Kidney epithelial cell (primary cell): ENCODE results near the gene ALKAL2. TPM values are rescaled to one million over a fixed set of nuclear protein-coding genes. Genes with fewer than 3 reads are reported as not detected.

Experiments used
- DNase-seq: peaks from one replicate; pipeline ENCODE4 v3.0.0-alpha.2; 2010; ENCODE audit warnings: low read depth
- H3K27me3 ChIP-seq: 2 replicates; pipeline ENCODE4 v1.6.0; 2011; ENCODE audit warnings: low read length; ENCODE audit not compliant: control insufficient read depth, insufficient read depth
- H3K36me3 ChIP-seq: 2 replicates; pipeline ENCODE4 v1.5.1; 2011; ENCODE audit warnings: low read length; ENCODE audit not compliant: control insufficient read depth, insufficient read depth
- H3K4me3 ChIP-seq: 2 replicates; pipeline ENCODE4 v1.5.1; 2011; ENCODE audit warnings: low read depth, mild to moderate bottlenecking, control low read depth, low read length
- total RNA-seq: library from RNA; depleted of rRNA; stranded (reverse); fragments of >200 nt; gene quantifications from 2 replicates; pipeline ENCODE4 v1.2.3, GENCODE V29; 2015
- TF ChIP-seq, protein P1 (sequence below): IDR thresholded peaks from 2 replicates; pipeline ENCODE4 v1.5.1; 2011; ENCODE audit warnings: mild to moderate bottlenecking, moderate library complexity, low read length, control low read depth, inconsistent platforms; ENCODE audit not compliant: insufficient read depth, poor library complexity, severe bottlenecking

Gene ALKAL2
- total RNA-seq, 1 donor from 2014 or later = 2.5 TPM

DNA sequence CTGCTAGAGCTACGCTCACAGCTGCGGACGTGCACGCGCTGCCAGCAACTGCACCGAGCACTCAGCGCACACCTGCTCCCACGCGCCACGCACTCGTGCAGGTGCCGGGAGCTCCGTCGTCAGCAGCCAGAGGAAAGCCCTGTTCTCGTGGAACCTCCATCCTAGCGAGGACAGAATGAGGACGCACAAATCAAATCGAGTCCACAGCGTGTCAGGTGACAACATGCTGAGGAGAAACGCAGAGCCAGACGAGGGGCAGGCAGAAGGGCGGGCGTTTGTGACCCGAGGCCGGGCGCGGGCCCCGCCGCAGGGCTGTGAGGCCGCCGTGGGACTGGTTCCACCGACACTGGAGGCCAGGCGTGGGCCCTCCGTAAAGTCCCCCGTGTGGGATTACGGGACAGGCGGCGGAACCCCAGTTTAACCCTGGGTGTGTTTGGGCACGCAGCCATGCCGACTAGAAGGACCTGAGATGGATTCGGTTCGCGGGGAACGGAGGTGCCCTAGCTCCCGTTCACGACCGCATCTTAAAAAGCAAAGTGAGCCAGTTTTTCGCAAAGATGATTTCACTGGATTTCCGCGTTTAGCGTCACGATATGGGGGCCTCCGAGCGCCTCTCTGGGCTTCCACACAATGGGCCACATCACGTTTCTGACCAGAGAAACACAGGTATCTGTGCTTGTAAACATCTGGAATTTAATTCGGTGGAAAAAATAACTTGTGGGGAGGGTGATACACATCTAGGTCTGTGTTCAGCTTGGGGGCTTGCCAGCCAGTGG, 26.9 kb upstream of the ALKAL2 start:
- no peaks in the 10 kb centered on the region for H3K36me3 ChIP-seq
- H3K27me3 ChIP-seq = no peaks in the 10 kb centered on the region
- no peak for DNase-seq
- H3K4me3 ChIP-seq = no peak overlapping the region
- TF ChIP-seq, protein P1, sequence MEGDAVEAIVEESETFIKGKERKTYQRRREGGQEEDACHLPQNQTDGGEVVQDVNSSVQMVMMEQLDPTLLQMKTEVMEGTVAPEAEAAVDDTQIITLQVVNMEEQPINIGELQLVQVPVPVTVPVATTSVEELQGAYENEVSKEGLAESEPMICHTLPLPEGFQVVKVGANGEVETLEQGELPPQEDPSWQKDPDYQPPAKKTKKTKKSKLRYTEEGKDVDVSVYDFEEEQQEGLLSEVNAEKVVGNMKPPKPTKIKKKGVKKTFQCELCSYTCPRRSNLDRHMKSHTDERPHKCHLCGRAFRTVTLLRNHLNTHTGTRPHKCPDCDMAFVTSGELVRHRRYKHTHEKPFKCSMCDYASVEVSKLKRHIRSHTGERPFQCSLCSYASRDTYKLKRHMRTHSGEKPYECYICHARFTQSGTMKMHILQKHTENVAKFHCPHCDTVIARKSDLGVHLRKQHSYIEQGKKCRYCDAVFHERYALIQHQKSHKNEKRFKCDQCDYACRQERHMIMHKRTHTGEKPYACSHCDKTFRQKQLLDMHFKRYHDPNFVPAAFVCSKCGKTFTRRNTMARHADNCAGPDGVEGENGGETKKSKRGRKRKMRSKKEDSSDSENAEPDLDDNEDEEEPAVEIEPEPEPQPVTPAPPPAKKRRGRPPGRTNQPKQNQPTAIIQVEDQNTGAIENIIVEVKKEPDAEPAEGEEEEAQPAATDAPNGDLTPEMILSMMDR = no peak

DNA sequence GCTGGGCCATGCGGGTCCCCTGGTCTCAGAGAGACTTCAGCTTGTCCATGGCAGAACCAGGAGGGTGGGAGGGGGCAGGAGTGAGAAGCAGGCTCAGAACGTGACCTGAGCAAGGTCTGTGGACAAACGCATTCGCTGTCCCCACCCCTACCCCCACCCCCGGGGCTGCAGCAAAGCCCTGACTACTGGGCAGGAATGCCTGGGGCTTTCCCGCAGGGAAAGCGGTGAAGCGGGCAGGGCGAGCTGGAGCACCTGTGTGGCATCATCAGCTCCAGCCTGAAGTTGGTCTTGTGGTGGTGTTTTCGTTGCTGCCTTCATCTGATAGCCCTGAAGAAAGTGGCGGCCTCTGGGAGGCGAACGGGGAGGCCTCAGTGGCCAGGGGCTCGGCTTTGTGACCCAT, 26.1 kb upstream of the ALKAL2 start:
- TF ChIP-seq, protein P1 = no peak
- DNase-seq = no peak
- Histone ChIP-seq H3K27me3 (no peaks in the 10 kb centered on the region), H3K36me3 (no peaks in the 10 kb centered on the region), H3K4me3 (no peak overlapping the region)

DNA sequence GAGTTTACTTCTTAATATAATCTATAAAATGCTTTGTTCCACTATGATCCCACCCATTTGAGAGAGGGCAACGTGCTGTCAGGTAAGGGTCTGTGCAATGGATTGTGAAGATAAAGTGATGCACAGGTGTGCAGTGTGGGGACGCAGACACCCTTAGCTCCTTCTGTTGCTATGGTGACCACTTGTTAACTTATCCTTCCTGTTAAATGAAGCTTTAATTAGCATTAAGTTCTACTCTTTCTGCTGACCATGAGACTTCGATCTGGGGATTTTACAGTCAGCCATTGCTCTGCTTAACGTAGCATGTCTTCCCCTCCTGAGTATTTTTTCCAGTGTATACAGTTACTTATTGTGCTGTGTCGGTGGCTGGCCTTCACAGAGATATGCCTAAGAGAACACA, 23.1 kb upstream of the ALKAL2 start:
- Histone ChIP-seq H3K27me3 (no peaks in the 10 kb centered on the region), H3K4me3 (no peak overlapping the region), H3K36me3 (no peaks in the 10 kb centered on the region)
- TF ChIP-seq, protein P1 = no peak
- no peak for DNase-seq

DNA sequence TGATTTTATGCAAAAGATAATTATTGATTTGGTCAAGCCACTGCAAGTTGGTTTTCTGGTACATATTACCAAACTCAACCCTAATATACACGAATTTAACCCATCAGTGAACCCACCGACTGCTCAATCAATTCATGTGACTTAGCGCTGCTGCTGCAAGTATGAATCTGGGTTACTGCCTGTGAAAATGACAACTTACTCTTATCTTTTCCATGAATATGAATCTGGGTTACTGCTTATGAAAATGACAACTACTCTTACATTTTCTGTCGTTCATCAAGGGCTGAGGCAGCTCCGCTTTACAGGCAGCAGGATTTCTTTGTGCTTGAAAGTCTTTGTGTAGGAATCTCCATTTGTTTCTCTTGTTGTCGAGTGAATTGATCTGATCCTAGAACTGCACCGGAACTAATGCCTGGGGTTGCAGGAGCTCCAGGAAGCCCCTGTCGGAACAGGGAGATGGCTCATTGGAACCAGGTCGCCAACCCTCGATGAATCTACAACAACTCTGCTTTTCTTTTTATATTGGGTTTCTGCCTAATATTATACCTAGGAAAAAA, 22.1 kb upstream of the ALKAL2 start:
- TF ChIP-seq, protein P1 = no peak

DNA sequence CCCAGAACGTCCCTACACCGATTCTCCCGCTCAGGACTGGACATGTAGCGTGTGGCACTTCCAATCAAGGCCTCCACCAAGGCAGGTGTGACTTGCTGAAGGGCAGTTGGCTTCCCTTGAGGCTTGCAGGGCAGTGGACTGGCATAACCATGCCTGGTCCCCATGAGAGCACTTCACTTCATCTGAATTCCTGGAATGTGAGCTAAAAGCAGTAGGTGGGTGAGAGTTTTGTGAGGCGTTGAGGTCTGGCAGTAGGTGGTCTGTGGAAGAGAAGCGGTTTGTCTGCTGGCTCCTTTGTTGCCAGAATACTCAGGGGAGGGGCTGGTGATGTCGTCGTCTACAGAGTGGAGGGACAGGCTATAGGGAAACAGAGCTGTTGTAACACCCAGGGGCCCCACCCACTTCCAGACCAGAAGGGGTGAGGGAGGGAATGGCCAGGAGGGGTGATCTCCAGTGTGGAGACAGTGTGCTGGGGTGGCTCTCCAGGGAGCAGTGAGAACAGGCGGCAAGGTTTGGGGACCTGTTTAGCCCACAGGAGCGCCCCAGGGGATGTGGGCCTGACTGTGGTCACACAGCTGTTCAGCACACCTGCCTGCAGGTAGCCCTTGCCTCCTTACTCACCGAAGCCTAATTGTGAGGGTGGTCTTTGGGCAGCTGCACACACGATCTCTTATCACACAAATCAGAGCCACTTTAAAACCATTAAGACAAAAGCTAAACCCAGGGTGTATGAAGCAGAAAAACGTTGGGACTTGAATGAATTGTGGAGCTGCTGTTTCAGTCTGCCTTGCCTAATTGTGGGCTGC, 21.5 kb upstream of the ALKAL2 start:
- no peaks in the 10 kb centered on the region for H3K36me3 ChIP-seq
- TF ChIP-seq, protein P1 = no peak
- H3K4me3 ChIP-seq = no peak overlapping the region
- DNase-seq = no peak
- no peaks in the 10 kb centered on the region for H3K27me3 ChIP-seq

More for the DNA sequence above, 22.1 kb upstream of the ALKAL2 start:
- Histone ChIP-seq H3K36me3 (no peaks in the 10 kb centered on the region), H3K4me3 (no peak overlapping the region), H3K27me3 (no peaks in the 10 kb centered on the region)
- DNase-seq = no peak
